LHCN-M2 (cell line): ENCODE results near the gene CNTNAP2. TPM values are rescaled to one million over a fixed set of nuclear protein-coding genes. Genes with fewer than 3 reads are reported as not detected.
"Not testable (repeated sequence)": the region's sequence is repeated elsewhere in the genome, so short reads cannot be mapped to it uniquely, and the experiment has no call there.

Experiments used
- DNase-seq: peaks from one replicate; pipeline ENCODE4 v3.0.0-alpha.2; 2012; ENCODE audit warnings: low read depth
- total RNA-seq: library from RNA; depleted of rRNA; stranded (reverse); fragments of >200 nt; gene quantifications from 2 replicates; pipeline ENCODE4 v1.2.3, GENCODE V29; 2014

The CNTNAP2 gene
- total RNA-seq, 1 experiment from 2014 or later, result not detected

GRCh38 chr7:147547252-147547897 lies 1430.8 kb downstream of the CNTNAP2 start:
- peak; percentile 45 for DNase-seq

- no peak for DNase-seq
Measured at GRCh38 chr7:147556317-147556716, 1439.7 kb downstream of the CNTNAP2 start.

GRCh38 chr7:147563669-147564068 lies 1447.1 kb downstream of the CNTNAP2 start:
- DNase-seq, result no peak

- DNase-seq, result no peak
Measured at GRCh38 chr7:147564786-147565476, 1448.3 kb downstream of the CNTNAP2 start.

- DNase-seq, result no peak
Measured at GRCh38 chr7:147567043-147567442, 1450.4 kb downstream of the CNTNAP2 start.

- DNase-seq, result no peak
Measured at GRCh38 chr7:147569116-147569913, 1452.7 kb downstream of the CNTNAP2 start.

GRCh38 chr7:147570390-147570789 lies 1453.8 kb downstream of the CNTNAP2 start:
- DNase-seq, result peak; percentile 25

- no peak for DNase-seq
Measured at GRCh38 chr7:147571436-147572185, 1455.0 kb downstream of the CNTNAP2 start.

GRCh38 chr7:147578196-147578595 lies 1461.6 kb downstream of the CNTNAP2 start:
- peak; percentile 21 for DNase-seq

GRCh38 chr7:147579148-147579547 lies 1462.5 kb downstream of the CNTNAP2 start:
- no peak for DNase-seq

GRCh38 chr7:147584771-147585193 lies 1468.2 kb downstream of the CNTNAP2 start:
- no peak for DNase-seq

GRCh38 chr7:147586110-147586509 lies 1469.5 kb downstream of the CNTNAP2 start:
- DNase-seq, result no peak

- peak; percentile 17 for DNase-seq
Measured at GRCh38 chr7:147586526-147586925, 1469.9 kb downstream of the CNTNAP2 start.

- no peak for DNase-seq
Measured at GRCh38 chr7:147593271-147594057, 1476.9 kb downstream of the CNTNAP2 start.

GRCh38 chr7:147595042-147595441 lies 1478.4 kb downstream of the CNTNAP2 start:
- DNase-seq, result peak; percentile 34

GRCh38 chr7:147598687-147599086 lies 1482.1 kb downstream of the CNTNAP2 start:
- DNase-seq, result not testable (repeated sequence)

- no peak for DNase-seq
Measured at GRCh38 chr7:147605323-147605722, 1488.7 kb downstream of the CNTNAP2 start.

- no peak for DNase-seq
Measured at GRCh38 chr7:147607157-147607800, 1490.7 kb downstream of the CNTNAP2 start.

GRCh38 chr7:147611431-147611830 lies 1494.8 kb downstream of the CNTNAP2 start:
- no peak for DNase-seq

GRCh38 chr7:147635288-147635687 lies 1518.7 kb downstream of the CNTNAP2 start:
- DNase-seq, result no peak
